Activated CD4-positive, alpha-beta T cell treated with anti-CD3 and anti-CD28 coated beads for 36 hours (primary cell): ENCODE measurements around the gene KIAA0232. TPM values are rescaled to one million over a fixed set of nuclear protein-coding genes. Genes with fewer than 3 reads are reported as not detected.

ENCODE experiments used
- total RNA-seq, 2 experiments: library from RNA; stranded (reverse); gene quantifications; one replicate each; pipeline ENCODE4 v1.2.3, GENCODE V29; 2021

Gene KIAA0232
- total RNA-seq, 2 experiments from 2014 or later: 9.4 to 13.1 TPM

Other genes with a start within 250 kb of the KIAA0232 start
- gene MAN2B2, start 207.5 kb upstream of the KIAA0232 start, total RNA-seq: 10 to 100 TPM; 13.0 to 14.6 TPM
- 100 to 1,000 TPM in 1 of 2 experiments, 10 to 100 TPM in 1; 66.8 to 122 TPM for gene MRFAP1, start 142.0 kb upstream of the KIAA0232 start, total RNA-seq
- gene S100P, start 88.8 kb upstream of the KIAA0232 start, total RNA-seq: 1 to 10 TPM; 1.9 to 2.1 TPM
- gene MRFAP1L1, start 72.9 kb upstream of the KIAA0232 start, total RNA-seq: 10 to 100 TPM; 36.4 to 45.0 TPM
- 10 to 100 TPM; 10.1 to 16.7 TPM for gene BLOC1S4, start 66.6 kb upstream of the KIAA0232 start, total RNA-seq
- gene TBC1D14, start 127.1 kb downstream of the KIAA0232 start, total RNA-seq: 10 to 100 TPM; 36.7 to 44.0 TPM